Measurements from ENCODE around the gene PTK7.
"Not testable (repeated sequence)": the region's sequence is repeated elsewhere in the genome, so short reads cannot be mapped to it uniquely, and the experiment has no call there.

DNA sequence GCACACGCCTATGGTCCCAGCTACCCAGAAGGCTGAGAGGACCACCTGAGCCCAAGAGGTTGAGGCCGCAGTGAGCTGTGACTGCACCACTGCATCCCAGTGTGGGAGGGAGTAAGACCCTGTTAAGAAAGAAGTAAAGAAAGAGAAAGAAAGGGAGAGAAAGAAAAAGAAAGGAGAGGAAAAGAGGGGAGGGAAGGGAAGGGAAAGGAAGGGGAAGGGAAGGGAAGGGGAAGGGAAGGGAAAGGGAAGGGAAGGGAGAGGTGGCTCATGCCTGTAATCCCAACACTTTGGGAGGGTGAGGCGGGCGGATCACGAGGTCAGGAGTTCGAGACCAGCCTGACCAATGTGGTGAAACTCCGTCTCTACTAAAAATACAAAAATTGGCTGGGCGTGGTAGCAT is 34.6 kb upstream of the PTK7 start:
- TF ChIP-seq EZH2phosphoT487 (IDR thresholded peaks at IDR 0.05; ENCODE audit: low read depth, severe bottlenecking, unreplicated experiment): not testable (repeated sequence)
- TF ChIP-seq, protein P1, sequence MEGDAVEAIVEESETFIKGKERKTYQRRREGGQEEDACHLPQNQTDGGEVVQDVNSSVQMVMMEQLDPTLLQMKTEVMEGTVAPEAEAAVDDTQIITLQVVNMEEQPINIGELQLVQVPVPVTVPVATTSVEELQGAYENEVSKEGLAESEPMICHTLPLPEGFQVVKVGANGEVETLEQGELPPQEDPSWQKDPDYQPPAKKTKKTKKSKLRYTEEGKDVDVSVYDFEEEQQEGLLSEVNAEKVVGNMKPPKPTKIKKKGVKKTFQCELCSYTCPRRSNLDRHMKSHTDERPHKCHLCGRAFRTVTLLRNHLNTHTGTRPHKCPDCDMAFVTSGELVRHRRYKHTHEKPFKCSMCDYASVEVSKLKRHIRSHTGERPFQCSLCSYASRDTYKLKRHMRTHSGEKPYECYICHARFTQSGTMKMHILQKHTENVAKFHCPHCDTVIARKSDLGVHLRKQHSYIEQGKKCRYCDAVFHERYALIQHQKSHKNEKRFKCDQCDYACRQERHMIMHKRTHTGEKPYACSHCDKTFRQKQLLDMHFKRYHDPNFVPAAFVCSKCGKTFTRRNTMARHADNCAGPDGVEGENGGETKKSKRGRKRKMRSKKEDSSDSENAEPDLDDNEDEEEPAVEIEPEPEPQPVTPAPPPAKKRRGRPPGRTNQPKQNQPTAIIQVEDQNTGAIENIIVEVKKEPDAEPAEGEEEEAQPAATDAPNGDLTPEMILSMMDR (IDR thresholded peaks at IDR 0.05; ENCODE audit: poor library complexity): not testable (repeated sequence)

Measured in hepatocyte (in vitro differentiated cells).